Measurements from ENCODE around the gene ROBO4.

GRCh38 chr11:124863137-124863825, 34.4 kb downstream of the ROBO4 start:
- no peak for TF ChIP-seq EP300 (IDR thresholded peaks at IDR 0.05; ENCODE audit: borderline replicate concordance)
- no peak for TF ChIP-seq YY1 (IDR thresholded peaks at IDR 0.05; ENCODE audit: low read depth)
- no peak for TF ChIP-seq NFIC (IDR thresholded peaks at IDR 0.05)
- TF ChIP-seq CREB1 (IDR thresholded peaks at IDR 0.05; ENCODE audit: low read depth), result no peak
- no peak for TF ChIP-seq REST (IDR thresholded peaks at IDR 0.05; ENCODE audit: low read depth)
- TF ChIP-seq FOXM1 (IDR thresholded peaks at IDR 0.05; ENCODE audit: borderline replicate concordance, low read depth), result no peak

Measured in Ishikawa (cell line).